Skeletal muscle satellite cell (primary cell): ENCODE results near the gene MEMO1.
"Not testable (repeated sequence)": the region's sequence is repeated elsewhere in the genome, so short reads cannot be mapped to it uniquely, and the experiment has no call there.

Source experiments
- H3K27me3 ChIP-seq: 2 replicates; pipeline ENCODE4 v1.7.0; 2013; ENCODE audit warnings: low read length; ENCODE audit not compliant: control insufficient read depth, insufficient read depth
- H3K36me3 ChIP-seq: 2 replicates; pipeline ENCODE4 v1.7.0; 2013; ENCODE audit warnings: mild to moderate bottlenecking, control low read depth, low read length; ENCODE audit not compliant: insufficient read depth
- H3K4me1 ChIP-seq: 2 replicates; pipeline ENCODE4 v1.7.0; 2013; ENCODE audit warnings: low read length; ENCODE audit not compliant: control insufficient read depth, insufficient read depth
- H3K4me2 ChIP-seq: 2 replicates; pipeline ENCODE4 v1.7.0; 2013; ENCODE audit warnings: mild to moderate bottlenecking, low read length
- H3K4me3 ChIP-seq: 2 replicates; pipeline ENCODE4 v1.7.0; 2013; ENCODE audit warnings: low read length
- H3K9ac ChIP-seq: 2 replicates; pipeline ENCODE4 v1.7.0; 2013; ENCODE audit warnings: mild to moderate bottlenecking, low read depth, low read length, moderate library complexity
- H3K9me3 ChIP-seq: replicated peaks from 2 replicates; pipeline ENCODE4 v1.7.0; 2013; ENCODE audit warnings: mild to moderate bottlenecking, control low read depth, low read length

Gene MEMO1

GRCh38 chr2:31973665-31974064, 37.1 kb downstream of the MEMO1 start:
- Histone ChIP-seq H3K4me2 (no peak overlapping the region), H3K4me3 (no peak overlapping the region), H3K9me3 (no peaks in the 10 kb centered on the region), H3K27me3 (no peaks in the 10 kb centered on the region), H3K4me1 (peaks cover 3% of the 10 kb centered on the region), H3K36me3 (no peaks in the 10 kb centered on the region), H3K9ac (no peak overlapping the region)

- H3K36me3 ChIP-seq, result no peaks in the 10 kb centered on the region
- no peaks in the 10 kb centered on the region for H3K9me3 ChIP-seq
- H3K27me3 ChIP-seq, result no peaks in the 10 kb centered on the region
- no peak overlapping the region for H3K9ac ChIP-seq
- no peak overlapping the region for H3K4me2 ChIP-seq
- peaks cover 9% of the 10 kb centered on the region for H3K4me1 ChIP-seq
- no peak overlapping the region for H3K4me3 ChIP-seq
These were observed 38.7 kb downstream of the MEMO1 start for GRCh38 chr2:31972059-31972458.

GRCh38 chr2:31969178-31969577, 41.6 kb downstream of the MEMO1 start:
- H3K27me3 ChIP-seq, result no peaks in the 10 kb centered on the region
- no peaks in the 10 kb centered on the region for H3K36me3 ChIP-seq
- H3K4me2 ChIP-seq, result no peak overlapping the region
- no peak overlapping the region for H3K9ac ChIP-seq
- peaks cover 9% of the 10 kb centered on the region for H3K4me1 ChIP-seq
- no peak overlapping the region for H3K4me3 ChIP-seq
- no peaks in the 10 kb centered on the region for H3K9me3 ChIP-seq

GRCh38 chr2:31967790-31968189, 43.0 kb downstream of the MEMO1 start:
- Histone ChIP-seq H3K9ac (no peak overlapping the region), H3K4me3 (no peak overlapping the region), H3K4me2 (no peak overlapping the region), H3K9me3 (no peaks in the 10 kb centered on the region), H3K36me3 (no peaks in the 10 kb centered on the region), H3K4me1 (peaks cover 6% of the 10 kb centered on the region), H3K27me3 (no peaks in the 10 kb centered on the region)

- H3K36me3 ChIP-seq, H3K27me3 ChIP-seq, H3K9me3 ChIP-seq, H3K4me3 ChIP-seq, H3K4me2 ChIP-seq, H3K4me1 ChIP-seq, H3K9ac ChIP-seq: not testable (repeated sequence)
These were observed 44.4 kb downstream of the MEMO1 start for GRCh38 chr2:31966402-31966801.

- H3K4me1 ChIP-seq, result peaks cover 6% of the 10 kb centered on the region
- no peaks in the 10 kb centered on the region for H3K36me3 ChIP-seq
- no peaks in the 10 kb centered on the region for H3K9me3 ChIP-seq
- H3K4me2 ChIP-seq, result no peak overlapping the region
- no peak overlapping the region for H3K9ac ChIP-seq
- no peaks in the 10 kb centered on the region for H3K27me3 ChIP-seq
- H3K4me3 ChIP-seq, result no peak overlapping the region
These were observed 45.7 kb downstream of the MEMO1 start for GRCh38 chr2:31965094-31965493.

- Histone ChIP-seq H3K4me2 (no peak overlapping the region), H3K4me3 (no peak overlapping the region), H3K9ac (no peak overlapping the region), H3K4me1 (peaks cover 2% of the 10 kb centered on the region), H3K9me3 (no peaks in the 10 kb centered on the region), H3K27me3 (no peaks in the 10 kb centered on the region), H3K36me3 (no peaks in the 10 kb centered on the region)
These were observed 47.9 kb downstream of the MEMO1 start for GRCh38 chr2:31962757-31963361.

- Histone ChIP-seq H3K9me3 (no peaks in the 10 kb centered on the region), H3K27me3 (no peaks in the 10 kb centered on the region), H3K4me3 (no peak overlapping the region), H3K36me3 (no peaks in the 10 kb centered on the region), H3K9ac (no peak overlapping the region), H3K4me1 (no peaks in the 10 kb centered on the region), H3K4me2 (no peak overlapping the region)
These were observed 52.6 kb downstream of the MEMO1 start for GRCh38 chr2:31958140-31958717.

- no peaks in the 10 kb centered on the region for H3K27me3 ChIP-seq
- no peak overlapping the region for H3K9ac ChIP-seq
- H3K4me1 ChIP-seq, result no peaks in the 10 kb centered on the region
These were observed 53.3 kb downstream of the MEMO1 start for GRCh38 chr2:31957354-31958139.

GRCh38 chr2:31956934-31957333, 53.9 kb downstream of the MEMO1 start:
- H3K9me3 ChIP-seq, H3K4me1 ChIP-seq, H3K36me3 ChIP-seq, H3K9ac ChIP-seq, H3K4me2 ChIP-seq, H3K4me3 ChIP-seq, H3K27me3 ChIP-seq: not testable (repeated sequence)

More at GRCh38 chr2:31957354-31958139, 53.3 kb downstream of the MEMO1 start:
- Histone ChIP-seq H3K9me3 (no peaks in the 10 kb centered on the region), H3K4me3 (no peak overlapping the region), H3K36me3 (no peaks in the 10 kb centered on the region), H3K4me2 (no peak overlapping the region)

- Histone ChIP-seq H3K4me3 (no peak overlapping the region), H3K36me3 (no peaks in the 10 kb centered on the region), H3K9me3 (no peaks in the 10 kb centered on the region), H3K27me3 (no peaks in the 10 kb centered on the region), H3K4me1 (no peaks in the 10 kb centered on the region), H3K4me2 (no peak overlapping the region), H3K9ac (no peak overlapping the region)
These were observed 54.5 kb downstream of the MEMO1 start for GRCh38 chr2:31956312-31956711.

GRCh38 chr2:31953095-31953494, 57.7 kb downstream of the MEMO1 start:
- H3K36me3 ChIP-seq, H3K27me3 ChIP-seq, H3K9ac ChIP-seq, H3K4me1 ChIP-seq, H3K4me2 ChIP-seq, H3K4me3 ChIP-seq, H3K9me3 ChIP-seq: not testable (repeated sequence)
